Adipocyte (in vitro differentiated cells): ENCODE results near the gene CHAMP1.
A peak's percentile ranks its signal among the peaks of the same experiment; 100 is the strongest.
"Not testable (repeated sequence)": the region's sequence is repeated elsewhere in the genome, so short reads cannot be mapped to it uniquely, and the experiment has no call there.

Experiments
- DNase-seq: peaks from one replicate; pipeline ENCODE4 v3.0.0-alpha.2; 2015; ENCODE audit warnings: low read depth
- H3K27me3 ChIP-seq: replicated peaks from 2 replicates; pipeline ENCODE4 v1.7.0; 2013; ENCODE audit warnings: mild to moderate bottlenecking, low read length, moderate library complexity; ENCODE audit not compliant: control insufficient read depth, insufficient read depth
- H3K36me3 ChIP-seq: 2 replicates; pipeline ENCODE4 v1.7.0; 2013; ENCODE audit warnings: low read length, mild to moderate bottlenecking, moderate library complexity; ENCODE audit not compliant: control insufficient read depth, insufficient read depth, severe bottlenecking
- H3K4me1 ChIP-seq: 2 replicates; pipeline ENCODE4 v1.7.0; 2013; ENCODE audit warnings: mild to moderate bottlenecking, low read length, moderate library complexity; ENCODE audit not compliant: control insufficient read depth, insufficient read depth
- H3K4me3 ChIP-seq: 2 replicates; pipeline ENCODE4 v1.7.0; 2013; ENCODE audit warnings: mild to moderate bottlenecking, low read length, moderate library complexity
- H3K9ac ChIP-seq: 2 replicates; pipeline ENCODE4 v1.7.0; 2013; ENCODE audit warnings: mild to moderate bottlenecking, low read length, moderate library complexity
- H3K9me3 ChIP-seq: 2 replicates; pipeline ENCODE4 v1.7.0; 2013; ENCODE audit warnings: mild to moderate bottlenecking, low read length, moderate library complexity; ENCODE audit not compliant: control insufficient read depth

The CHAMP1 gene

DNA sequence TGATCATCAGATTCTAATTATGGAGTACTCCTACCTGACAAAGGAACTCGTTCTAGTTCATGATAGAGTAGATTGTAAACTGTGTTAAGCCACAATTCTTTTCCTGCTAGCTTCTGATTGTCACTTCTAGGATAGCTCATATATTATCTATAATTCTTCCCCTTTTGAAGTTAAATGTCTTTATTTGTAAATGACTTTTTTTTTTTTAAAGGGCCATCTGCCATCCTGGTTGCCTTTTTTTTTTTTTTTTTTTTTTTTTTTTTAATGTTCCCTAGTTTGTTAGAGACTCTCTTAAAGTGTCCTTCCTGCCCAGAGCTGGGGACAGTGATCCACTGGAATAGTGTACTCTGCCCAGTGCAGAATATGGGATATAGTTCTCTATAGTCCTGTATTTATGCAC lies 4.3 kb downstream of the CHAMP1 start:
- Histone ChIP-seq H3K27me3 (no peaks in the 10 kb centered on the region), H3K4me1 (peaks cover 34% of the 10 kb centered on the region), H3K9me3 (no peaks in the 10 kb centered on the region), H3K4me3 (peak overlapping the region; percentile 15), H3K36me3 (peaks cover 29% of the 10 kb centered on the region), H3K9ac (no peak overlapping the region)
- peak; percentile 16 for DNase-seq

DNA sequence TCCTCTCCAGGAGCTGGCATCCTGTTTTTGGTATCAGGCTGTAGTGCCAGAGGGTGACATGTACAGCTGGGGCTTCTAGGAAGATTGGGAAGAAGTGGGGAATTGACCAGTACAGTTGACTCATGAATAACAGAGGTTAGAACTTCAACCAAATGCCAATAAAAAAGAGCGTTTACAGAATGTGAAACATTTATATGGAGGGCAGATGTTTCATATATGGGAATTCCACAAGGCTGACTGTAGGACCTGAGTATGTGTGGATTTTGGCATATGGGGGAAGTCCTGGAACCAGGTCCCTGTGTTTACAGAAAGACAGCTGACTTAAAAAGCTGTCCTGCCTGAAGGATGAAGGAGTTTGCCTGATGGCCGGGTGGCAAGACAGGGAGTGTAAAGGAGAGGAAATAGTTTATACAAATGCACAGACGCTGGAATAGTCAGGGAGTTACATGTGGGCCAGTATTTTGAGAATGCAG lies 5.2 kb downstream of the CHAMP1 start:
- H3K9me3 ChIP-seq = no peaks in the 10 kb centered on the region

DNA sequence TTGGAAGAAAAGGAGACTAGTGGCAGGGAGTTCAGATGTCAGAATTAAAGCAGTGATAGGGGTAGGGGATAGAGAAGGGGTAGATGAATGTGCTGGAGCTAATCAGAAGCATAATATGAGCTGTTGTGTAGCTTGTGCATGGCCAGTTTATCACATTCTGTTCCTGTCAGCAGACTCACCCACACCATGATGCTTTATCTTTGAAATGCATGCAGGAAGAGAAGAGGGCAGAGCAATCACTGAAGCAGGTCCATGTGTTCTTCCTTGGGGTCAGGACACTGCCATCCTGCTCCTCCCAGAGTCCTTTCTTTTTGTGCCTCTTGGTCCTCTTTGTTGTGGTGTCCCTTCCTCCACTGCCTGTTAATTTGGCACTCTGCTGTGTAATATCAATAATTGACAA lies 5.8 kb downstream of the CHAMP1 start:
- no peak overlapping the region for H3K4me3 ChIP-seq
- no peaks in the 10 kb centered on the region for H3K9me3 ChIP-seq
- no peaks in the 10 kb centered on the region for H3K27me3 ChIP-seq
- DNase-seq = no peak
- H3K4me1 ChIP-seq = peaks cover 29% of the 10 kb centered on the region
- H3K36me3 ChIP-seq = peaks cover 44% of the 10 kb centered on the region
- H3K9ac ChIP-seq = no peak overlapping the region

More for the DNA sequence above, 5.2 kb downstream of the CHAMP1 start:
- no peaks in the 10 kb centered on the region for H3K27me3 ChIP-seq
- H3K36me3 ChIP-seq = peaks cover 38% of the 10 kb centered on the region
- no peak overlapping the region for H3K9ac ChIP-seq
- peak; percentile 79 for DNase-seq
- peaks cover 32% of the 10 kb centered on the region for H3K4me1 ChIP-seq
- H3K4me3 ChIP-seq = no peak overlapping the region

DNA sequence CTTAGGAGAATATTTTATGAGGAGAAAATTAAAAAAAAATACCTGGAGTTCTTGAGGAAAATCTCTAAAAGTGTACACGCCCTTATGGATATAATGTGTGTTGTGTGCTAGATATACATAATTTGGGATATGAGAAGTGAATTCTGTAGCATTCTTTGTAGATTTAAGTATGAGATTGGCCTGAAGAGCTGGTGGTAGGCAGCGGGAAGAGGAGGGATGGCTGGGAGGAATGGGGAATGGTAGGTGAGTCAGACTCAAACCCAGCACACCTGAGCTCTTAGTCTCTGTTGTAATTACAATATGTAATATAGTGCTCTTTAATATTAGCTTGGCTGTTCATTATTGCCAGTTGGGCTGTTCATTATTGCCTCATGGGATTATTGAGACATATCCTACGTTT lies 7.0 kb downstream of the CHAMP1 start:
- H3K27me3 ChIP-seq = no peaks in the 10 kb centered on the region
- no peaks in the 10 kb centered on the region for H3K9me3 ChIP-seq
- H3K4me3 ChIP-seq = no peak overlapping the region
- DNase-seq = no peak
- peaks cover 31% of the 10 kb centered on the region for H3K4me1 ChIP-seq
- H3K9ac ChIP-seq = no peak overlapping the region
- peaks cover 51% of the 10 kb centered on the region for H3K36me3 ChIP-seq

DNA sequence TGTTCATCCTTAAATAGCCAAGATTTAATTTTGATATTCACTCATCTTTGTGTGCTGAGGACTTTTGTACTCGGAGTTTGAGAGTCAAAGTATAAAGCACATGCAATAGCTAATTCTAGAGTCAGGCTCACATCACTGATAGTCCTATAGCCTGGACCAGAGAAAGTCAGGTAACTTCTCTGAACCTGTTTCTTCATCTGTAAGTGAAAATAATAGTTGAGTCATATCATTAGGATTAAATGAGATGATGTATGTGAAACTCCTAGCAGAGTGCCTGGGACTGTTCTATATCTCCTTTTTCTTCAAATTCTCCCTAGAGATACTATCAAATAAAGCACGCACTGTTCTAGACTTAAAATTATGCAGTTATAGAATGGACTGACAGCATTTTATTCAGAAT lies 9.0 kb downstream of the CHAMP1 start:
- Histone ChIP-seq H3K4me1 (peaks cover 41% of the 10 kb centered on the region), H3K4me3 (no peak overlapping the region), H3K27me3 (no peaks in the 10 kb centered on the region), H3K9ac (no peak overlapping the region), H3K36me3 (peaks cover 51% of the 10 kb centered on the region), H3K9me3 (no peaks in the 10 kb centered on the region)
- no peak for DNase-seq

DNA sequence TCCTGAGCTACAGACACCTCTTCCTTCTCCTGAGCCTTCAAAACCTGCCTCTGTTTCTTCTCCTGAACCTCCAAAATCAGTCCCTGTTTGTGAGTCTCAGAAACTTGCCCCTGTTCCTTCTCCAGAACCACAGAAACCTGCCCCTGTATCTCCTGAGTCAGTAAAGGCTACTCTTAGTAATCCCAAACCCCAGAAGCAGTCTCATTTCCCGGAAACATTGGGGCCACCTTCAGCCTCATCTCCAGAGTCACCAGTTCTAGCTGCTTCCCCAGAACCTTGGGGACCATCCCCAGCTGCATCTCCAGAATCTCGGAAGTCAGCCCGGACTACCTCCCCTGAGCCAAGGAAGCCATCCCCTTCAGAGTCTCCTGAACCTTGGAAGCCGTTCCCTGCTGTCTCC lies 10.0 kb downstream of the CHAMP1 start:
- Histone ChIP-seq H3K4me3 (no peak overlapping the region), H3K9me3 (no peaks in the 10 kb centered on the region), H3K9ac (no peak overlapping the region), H3K36me3 (peaks cover 51% of the 10 kb centered on the region), H3K4me1 (peaks cover 32% of the 10 kb centered on the region), H3K27me3 (no peaks in the 10 kb centered on the region)
- DNase-seq = no peak

DNA sequence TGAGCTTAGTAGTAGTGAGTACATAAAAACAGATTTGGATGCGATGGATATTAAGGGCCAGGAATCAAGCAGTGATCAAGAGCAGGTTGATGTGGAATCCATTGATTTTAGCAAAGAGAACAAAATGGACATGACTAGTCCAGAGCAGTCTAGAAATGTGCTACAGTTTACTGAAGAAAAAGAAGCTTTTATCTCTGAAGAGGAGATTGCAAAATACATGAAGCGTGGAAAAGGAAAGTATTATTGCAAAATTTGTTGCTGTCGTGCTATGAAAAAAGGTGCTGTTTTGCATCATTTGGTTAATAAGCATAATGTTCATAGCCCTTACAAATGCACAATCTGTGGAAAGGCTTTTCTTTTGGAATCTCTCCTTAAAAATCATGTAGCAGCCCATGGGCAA lies 11.4 kb downstream of the CHAMP1 start:
- Histone ChIP-seq H3K4me3 (no peak overlapping the region), H3K36me3 (peaks cover 51% of the 10 kb centered on the region)
- no peak for DNase-seq

DNA sequence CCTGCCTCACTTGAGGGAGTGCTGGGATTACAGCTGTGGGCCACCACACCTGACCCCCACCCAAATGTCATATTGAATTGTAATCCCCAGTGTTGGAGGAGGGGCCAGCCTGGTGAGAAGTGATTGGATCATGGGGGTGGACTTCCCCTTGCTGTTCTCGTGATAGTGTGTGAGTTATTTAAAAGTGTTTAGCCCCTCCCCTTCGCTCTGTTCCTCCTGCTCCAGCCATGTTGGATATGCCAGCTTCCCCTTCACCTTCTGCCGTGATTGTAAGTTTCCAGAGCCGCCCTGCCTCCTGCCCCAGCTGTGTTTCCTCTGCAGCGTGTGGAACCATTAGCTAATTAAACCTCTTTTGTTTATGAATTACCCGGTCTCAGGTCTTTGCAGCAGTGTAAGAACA lies 13.7 kb downstream of the CHAMP1 start:
- Histone ChIP-seq H3K9me3 (no peaks in the 10 kb centered on the region), H3K9ac (no peak overlapping the region), H3K4me3 (no peak overlapping the region), H3K36me3 (peaks cover 28% of the 10 kb centered on the region), H3K4me1 (peaks cover 22% of the 10 kb centered on the region), H3K27me3 (no peaks in the 10 kb centered on the region)
- no peak for DNase-seq

More for the DNA sequence above, 11.4 kb downstream of the CHAMP1 start:
- no peaks in the 10 kb centered on the region for H3K9me3 ChIP-seq
- no peak overlapping the region for H3K9ac ChIP-seq
- H3K27me3 ChIP-seq = no peaks in the 10 kb centered on the region
- H3K4me1 ChIP-seq = peaks cover 22% of the 10 kb centered on the region

DNA sequence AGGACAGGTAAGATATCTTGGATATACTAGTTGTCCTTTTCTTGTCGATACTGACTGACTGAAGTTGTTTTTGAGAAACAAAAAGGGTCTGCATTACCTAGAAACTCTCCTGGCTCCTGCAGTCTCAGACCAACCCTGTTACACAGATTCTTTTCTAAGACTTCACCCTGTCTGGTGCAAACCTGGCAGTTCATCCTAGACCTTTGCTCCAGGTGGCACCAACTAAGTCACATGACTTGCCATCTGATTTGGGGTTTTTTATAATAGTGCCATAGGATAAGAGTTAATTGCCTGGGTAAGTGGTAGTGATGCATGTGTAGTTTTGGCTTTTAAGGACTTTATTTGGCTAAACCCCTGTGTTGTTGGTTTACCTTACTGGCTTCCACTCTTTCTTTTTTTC lies 14.3 kb downstream of the CHAMP1 start:
- no peak for DNase-seq
- Histone ChIP-seq H3K4me1 (peaks cover 23% of the 10 kb centered on the region), H3K36me3 (peaks cover 22% of the 10 kb centered on the region), H3K27me3 (no peaks in the 10 kb centered on the region), H3K9ac (no peak overlapping the region), H3K4me3 (no peak overlapping the region), H3K9me3 (no peaks in the 10 kb centered on the region)

DNA sequence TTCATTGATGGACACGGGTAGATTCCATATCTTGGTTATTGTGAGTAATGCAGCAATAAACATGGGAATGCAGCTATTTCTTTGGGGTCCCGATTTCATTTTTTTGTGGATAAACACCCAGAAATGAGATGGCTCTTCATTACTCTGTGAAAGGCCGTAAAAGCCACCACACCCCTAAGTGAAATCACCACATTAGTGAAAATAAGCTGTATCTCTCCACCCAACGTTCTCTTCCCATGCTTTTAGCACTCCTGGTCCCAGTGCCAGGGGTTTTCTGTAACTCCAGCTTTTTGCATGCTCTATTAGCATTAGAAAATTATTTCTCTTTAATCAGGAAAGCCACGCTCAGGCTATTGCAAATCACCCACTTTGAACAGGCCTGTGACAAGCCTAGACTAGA lies 15.8 kb downstream of the CHAMP1 start:
- Histone ChIP-seq H3K4me3 (no peak overlapping the region), H3K9me3 (no peaks in the 10 kb centered on the region), H3K27me3 (no peaks in the 10 kb centered on the region), H3K4me1 (peaks cover 27% of the 10 kb centered on the region), H3K36me3 (peaks cover 7% of the 10 kb centered on the region), H3K9ac (no peak overlapping the region)
- no peak for DNase-seq

DNA sequence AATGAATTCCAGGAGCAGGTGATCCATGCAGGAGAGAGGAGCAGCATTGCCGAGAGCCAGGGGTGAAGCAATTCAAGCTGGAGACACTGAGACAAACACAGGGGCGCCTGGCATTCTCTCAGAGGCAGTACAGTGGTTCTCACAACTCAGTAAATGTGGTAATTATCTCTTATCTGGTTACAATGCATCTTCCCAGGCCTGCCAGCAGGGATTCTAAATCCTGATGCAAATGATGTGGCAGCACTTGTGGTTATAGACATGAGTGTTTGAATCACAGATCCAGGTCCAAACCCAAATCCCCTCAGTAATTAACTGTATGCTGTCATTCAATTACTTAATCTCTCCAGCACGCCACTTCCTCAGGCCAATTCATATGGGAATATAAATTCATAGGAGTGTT lies 19.6 kb downstream of the CHAMP1 start:
- DNase-seq, H3K27me3 ChIP-seq, H3K36me3 ChIP-seq, H3K9me3 ChIP-seq, H3K4me1 ChIP-seq, H3K9ac ChIP-seq: not testable (repeated sequence)
- H3K4me3 ChIP-seq = peak overlapping the region; percentile 7

DNA sequence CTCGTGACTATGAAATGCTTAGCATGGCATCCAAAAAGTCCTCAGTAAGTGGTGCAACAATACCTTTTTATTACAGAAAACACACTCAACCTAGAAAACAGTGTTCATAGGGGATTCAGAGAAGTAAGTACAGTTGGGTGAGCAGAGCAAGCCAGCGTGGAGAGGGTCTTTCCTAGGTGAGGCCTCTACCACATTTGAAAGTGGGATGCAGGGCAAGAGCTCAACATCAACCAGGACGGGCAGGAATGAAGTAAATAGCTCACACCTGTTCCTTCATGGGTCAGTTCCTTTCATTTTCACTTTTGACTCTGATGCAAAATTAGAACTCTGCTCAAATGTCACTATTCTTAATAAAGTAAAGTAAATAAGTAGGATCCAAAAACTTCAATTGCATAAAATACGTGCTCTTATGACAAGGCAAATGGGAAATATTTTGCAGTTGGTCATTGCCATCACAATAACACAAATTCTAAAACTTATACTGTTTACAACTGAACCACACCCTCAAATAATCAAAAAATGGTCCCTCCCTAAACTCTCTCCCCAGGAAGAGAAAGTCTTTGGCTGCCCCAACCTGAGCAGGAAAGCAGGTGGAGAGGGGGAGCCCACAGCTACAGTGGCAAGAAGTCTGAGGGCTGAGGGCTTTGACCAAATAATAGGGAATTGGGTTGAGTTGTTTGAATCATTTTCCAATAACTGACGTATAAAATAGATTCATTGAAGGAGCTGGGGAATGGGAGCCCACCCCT lies 20.2 kb downstream of the CHAMP1 start:
- Histone ChIP-seq H3K9ac (no peak overlapping the region), H3K4me1 (peaks cover 5% of the 10 kb centered on the region), H3K27me3 (no peaks in the 10 kb centered on the region), H3K36me3 (no peaks in the 10 kb centered on the region), H3K4me3 (peak overlapping the region; percentile 7), H3K9me3 (no peaks in the 10 kb centered on the region)
- DNase-seq = no peak
